Upper lobe of left lung (tissue), 6 donors: ENCODE measurements around the gene PCDH8. TPM values are rescaled to one million over a fixed set of nuclear protein-coding genes. Genes with fewer than 3 reads are reported as not detected.
"Not testable (repeated sequence)": the region's sequence is repeated elsewhere in the genome, so short reads cannot be mapped to it uniquely, and the experiment has no call there.

Source experiments
- ATAC-seq, 2 donors: fragments of 200-7000 bp; cut with Tn5 transposase; one replicate each; pipeline ENCODE4 v1.9.1; 2022; ENCODE audit warnings: mild to moderate bottlenecking in 2 of 2, moderate library complexity in 2 of 2; ENCODE audit not compliant: low FRiP score in 2 of 2
- DNase-seq, 2 donors: peaks; one replicate each; pipeline ENCODE4 v3.0.0-alpha.2; 2019 to 2020
- H3K27ac ChIP-seq, 4 donors: fragments of 200-600 bp; sonication (generic); one replicate each; pipeline ENCODE4 v1.5.1; 2016 to 2019
- H3K27me3 ChIP-seq, 4 donors: fragments of 200-600 bp; sonication (generic); one replicate each; pipeline ENCODE4 v1.5.1; 2017 to 2019
- H3K36me3 ChIP-seq, 4 donors: fragments of 200-600 bp; sonication (generic); one replicate each; pipeline ENCODE4 v1.5.1; 2016 to 2019
- H3K4me1 ChIP-seq, 4 donors: fragments of 200-600 bp; sonication (generic); one replicate each; pipeline ENCODE4 v1.5.1; 2018 to 2019
- H3K4me3 ChIP-seq, 4 donors: fragments of 200-600 bp; sonication (generic); one replicate each; pipeline ENCODE4 v1.5.1; 2017 to 2019; ENCODE audit warnings: mild to moderate bottlenecking in 2 of 4, moderate library complexity in 1 of 4
- H3K9me3 ChIP-seq, 4 donors: fragments of 200-600 bp; sonication (generic); one replicate each; pipeline ENCODE4 v1.5.1; 2018 to 2019
- CTCF ChIP-seq, 6 experiments: fragments of 450-650 bp in 4 of 6; fragments of 200-600 bp in 2 of 6; sonication (generic) in 2 of 6; IDR thresholded peaks; one replicate each; pipeline ENCODE4 v1.5.1; 2016 to 2019; ENCODE audit warnings: antibody characterized with exemption in 6 of 6
- EP300 ChIP-seq, 4 donors: sonication (generic); formaldehyde crosslinking; IDR thresholded peaks; one replicate each; pipeline ENCODE4 v1.5.1; 2017; ENCODE audit warnings: antibody characterized with exemption in 4 of 4, control low read depth in 2 of 4
- POLR2A ChIP-seq, 4 donors: fragments of 450-650 bp; IDR thresholded peaks; one replicate each; pipeline ENCODE4 v1.5.1; 2016 to 2017; ENCODE audit warnings: antibody characterized with exemption in 4 of 4, mild to moderate bottlenecking in 2 of 4
- POLR2AphosphoS5 ChIP-seq, 2 donors: sonication (generic); formaldehyde crosslinking; IDR thresholded peaks; one replicate each; pipeline ENCODE4 v1.5.1; 2017; ENCODE audit warnings: antibody characterized with exemption in 2 of 2
- WGBS, 2 donors: methylation state at CpG; one replicate each; pipeline ENCODE4 v1.1.5; 2017 to 2018; 5-methylcytosine and 5-hydroxymethylcytosine counted together
- total RNA-seq, 6 donors: library from RNA; depleted of rRNA in 4 of 6; stranded (reverse); fragments of >200 nt in 4 of 6; gene quantifications; one replicate each; pipeline versions ENCODE4 v1.1.0 to v1.2.1, GENCODE V29; 2016 to 2021
- donor health status: DM: no; HTN: no; CAD: no; lungs with moderate emphysema.
- donor health status: DM: no; HTN: yes; CAD: no; lungs with severe emphysema.

Gene PCDH8
- total RNA-seq, 6 donors from 2014 or later: not detected

DNA sequence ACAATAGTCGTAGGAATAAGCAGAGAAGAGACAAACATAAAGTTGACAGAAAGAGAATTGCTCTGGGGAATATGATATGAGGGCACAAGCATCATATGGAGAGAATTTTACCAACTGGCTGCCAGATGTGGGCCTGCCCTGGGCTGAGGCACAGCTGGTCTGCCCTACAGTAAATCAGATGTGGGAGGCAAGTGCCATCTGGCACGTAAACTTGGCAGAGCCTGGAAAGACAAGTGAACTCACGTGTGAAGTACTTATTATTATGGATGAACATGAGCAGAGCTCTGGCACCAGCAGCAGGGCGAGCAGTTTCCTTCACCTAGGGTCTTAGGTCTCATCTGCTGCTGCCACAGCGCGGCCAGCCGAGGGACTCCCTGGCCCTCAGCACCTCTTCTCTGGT, 20.6 kb downstream of the PCDH8 start:
- ATAC-seq: no peak
- H3K4me3 ChIP-seq: no peak overlapping the region

DNA sequence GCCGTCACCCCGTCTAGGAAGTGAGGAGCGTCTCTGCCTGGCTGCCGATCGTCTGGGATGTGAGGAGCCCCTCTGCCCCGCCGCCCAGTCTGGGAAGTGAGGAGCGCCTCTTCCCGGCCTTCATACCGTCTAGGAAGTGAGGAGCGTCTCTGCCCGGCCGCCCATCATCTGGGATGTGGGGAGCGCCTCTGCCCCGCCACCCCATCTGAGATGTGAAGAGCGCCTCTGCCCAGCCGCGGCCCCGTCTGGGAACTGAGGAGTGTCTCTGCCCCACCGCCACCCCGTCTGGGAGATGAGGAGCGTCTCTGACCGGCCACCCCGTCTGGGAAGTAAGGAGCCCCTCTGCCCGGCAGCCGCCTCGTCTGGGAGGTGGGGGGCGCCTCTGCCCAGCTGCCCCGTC, 30.6 kb downstream of the PCDH8 start:
- peak in 1 of 2 donors; percentile 66 for DNase-seq
- H3K27me3 ChIP-seq, H3K9me3 ChIP-seq, H3K4me1 ChIP-seq, H3K36me3 ChIP-seq, H3K4me3 ChIP-seq, ATAC-seq, H3K27ac ChIP-seq: not testable (repeated sequence)
- whole genome bisulfite sequencing, 2 donors: 93% methylated on average over 5 to 22 of the region's 29 CpGs

More for the DNA sequence above, 20.6 kb downstream of the PCDH8 start:
- peak in 1 of 2 donors; percentile 33 for DNase-seq
- Histone ChIP-seq H3K27me3 (no peaks in the 10 kb centered on the region), H3K36me3 (no peaks in the 10 kb centered on the region), H3K27ac (no peak overlapping the region), H3K4me1 (no peaks in the 10 kb centered on the region), H3K9me3 (no peaks in the 10 kb centered on the region)
- no peak for TF ChIP-seq CTCF (IDR thresholded peaks at IDR 0.05)
- TF ChIP-seq POLR2A (IDR thresholded peaks at IDR 0.05): no peak
- no peak for TF ChIP-seq EP300 (IDR thresholded peaks at IDR 0.05)
- TF ChIP-seq POLR2AphosphoS5 (IDR thresholded peaks at IDR 0.05): no peak
- 77 to 83% methylated on average over 6 to 7 of the region's 7 CpGs for WGBS, 2 donors

DNA sequence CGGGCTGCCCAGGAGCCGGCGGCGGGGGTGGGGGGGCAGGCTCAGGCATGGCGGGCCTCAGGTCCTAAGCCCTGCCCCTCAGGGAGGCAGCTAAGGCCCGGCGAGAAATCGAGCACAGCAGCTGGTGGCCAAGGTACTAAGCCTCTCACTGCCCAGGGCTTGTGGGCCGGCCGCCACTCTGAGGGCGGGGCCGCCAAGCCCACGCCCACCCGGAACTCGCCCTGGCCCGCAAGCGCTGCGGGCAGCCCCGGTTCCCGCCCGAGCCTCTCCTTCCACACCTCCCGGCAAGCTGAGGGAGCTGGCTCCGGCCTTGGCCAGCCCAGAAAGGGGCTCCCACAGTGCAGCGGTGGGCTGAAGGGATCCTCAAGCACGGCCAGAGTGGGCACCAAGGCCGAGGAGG, 33.1 kb downstream of the PCDH8 start:
- no peak overlapping the region for H3K4me3 ChIP-seq
- no peaks in the 10 kb centered on the region for H3K4me1 ChIP-seq
- no peaks in the 10 kb centered on the region for H3K36me3 ChIP-seq
- DNase-seq (peak in 1 of 2 donors; percentile 64), ATAC-seq (no peak)
- TF ChIP-seq EP300 (IDR thresholded peaks at IDR 0.05) (no peak), CTCF (IDR thresholded peaks at IDR 0.05) (no peak), POLR2A (IDR thresholded peaks at IDR 0.05) (no peak), POLR2AphosphoS5 (IDR thresholded peaks at IDR 0.05) (no peak)
- H3K27me3 ChIP-seq: no peaks in the 10 kb centered on the region
- no peak overlapping the region for H3K27ac ChIP-seq
- no peaks in the 10 kb centered on the region for H3K9me3 ChIP-seq
- 95 to 97% methylated on average over 5 to 22 of the region's 26 CpGs for WGBS, 2 donors

DNA sequence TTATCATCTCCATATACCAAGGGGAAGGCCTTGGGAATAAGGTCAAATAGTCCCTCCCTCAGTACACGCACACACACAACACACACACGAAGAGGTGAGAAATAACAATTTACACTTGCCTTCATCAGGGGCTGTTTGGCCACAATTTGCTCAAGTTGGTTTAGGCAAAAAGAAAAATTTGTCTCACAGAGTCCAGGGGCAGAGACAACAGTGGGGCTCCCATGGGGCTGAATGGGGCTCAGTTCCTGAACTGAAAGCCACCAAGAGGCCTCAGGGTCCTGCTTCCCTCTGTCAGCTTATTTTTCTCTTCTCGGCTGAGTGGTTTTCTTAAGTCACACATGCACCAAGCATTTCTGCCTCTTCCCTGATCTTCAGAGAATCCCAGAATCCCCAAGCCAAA, 35.5 kb downstream of the PCDH8 start:
- WGBS, 2 donors: 88 to 89% methylated on average over 3 of the region's 3 CpGs
- TF ChIP-seq POLR2A (IDR thresholded peaks at IDR 0.05) (no peak), POLR2AphosphoS5 (IDR thresholded peaks at IDR 0.05) (no peak), EP300 (IDR thresholded peaks at IDR 0.05) (no peak), CTCF (IDR thresholded peaks at IDR 0.05) (no peak)
- H3K9me3 ChIP-seq: no peaks in the 10 kb centered on the region
- no peak for ATAC-seq
- H3K27me3 ChIP-seq: no peaks in the 10 kb centered on the region
- no peak for DNase-seq
- no peaks in the 10 kb centered on the region for H3K36me3 ChIP-seq
- H3K27ac ChIP-seq: no peak overlapping the region
- H3K4me1 ChIP-seq: peaks cover 4 to 8% (median 7%) of the 10 kb centered on the region in 4 donors
- no peak overlapping the region for H3K4me3 ChIP-seq

- peaks cover 4 to 8% (median 7%) of the 10 kb centered on the region in 4 donors for H3K4me1 ChIP-seq
- H3K9me3 ChIP-seq: no peaks in the 10 kb centered on the region
- no peak for TF ChIP-seq POLR2A (IDR thresholded peaks at IDR 0.05)
- no peak for TF ChIP-seq EP300 (IDR thresholded peaks at IDR 0.05)
- no peak for TF ChIP-seq POLR2AphosphoS5 (IDR thresholded peaks at IDR 0.05)
- TF ChIP-seq CTCF (IDR thresholded peaks at IDR 0.05): no peak
- no peak overlapping the region for H3K4me3 ChIP-seq
- ATAC-seq (no peak), DNase-seq (no peak)
- no peak overlapping the region for H3K27ac ChIP-seq
- H3K27me3 ChIP-seq: no peaks in the 10 kb centered on the region
- H3K36me3 ChIP-seq: no peaks in the 10 kb centered on the region
- WGBS, 2 donors: 68 to 74% methylated on average over 4 of the region's 4 CpGs
Observed at GRCh38 chr13:52811841-52812240, 36.6 kb downstream of the PCDH8 start.
